Cortex of kidney (tissue), 1 donor: Measurements from ENCODE around the gene ALDH2.
"Not testable (repeated sequence)": the region's sequence is repeated elsewhere in the genome, so short reads cannot be mapped to it uniquely, and the experiment has no call there.

Experiments
- DNase-seq: peaks from one replicate; lab custom pipeline; 2025; lab: John Stamatoyannopoulos, UW

ALDH2 gene

DNA sequence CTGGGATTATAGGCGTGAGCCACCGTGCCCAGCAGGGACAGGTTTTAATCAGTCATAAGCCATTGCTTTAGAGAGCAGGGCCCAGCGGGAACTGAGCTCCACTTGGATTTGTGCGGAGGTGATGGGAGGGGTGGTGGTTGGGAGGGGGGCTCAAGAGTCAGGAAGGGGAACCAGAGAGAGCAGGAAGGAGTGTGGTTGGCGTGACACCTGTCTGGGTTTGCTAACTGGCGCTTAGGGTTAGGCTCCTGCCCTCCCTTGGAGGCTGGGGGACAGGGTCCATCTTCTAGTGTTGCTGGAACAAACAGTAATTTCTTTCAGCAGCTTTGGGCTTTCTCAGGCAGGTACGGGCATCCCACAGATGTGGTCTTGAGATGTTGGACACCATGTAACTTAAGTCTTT lies 7.5 kb upstream of the ALDH2 start:
- DNase-seq, result no peak

GRCh38 chr12:111759991-111760390 lies 6.7 kb upstream of the ALDH2 start:
- no peak for DNase-seq

GRCh38 chr12:111761099-111761498 lies 5.6 kb upstream of the ALDH2 start:
- DNase-seq, result no peak

- DNase-seq, result no peak
Observed at GRCh38 chr12:111761706-111762105, 5.0 kb upstream of the ALDH2 start.

DNA sequence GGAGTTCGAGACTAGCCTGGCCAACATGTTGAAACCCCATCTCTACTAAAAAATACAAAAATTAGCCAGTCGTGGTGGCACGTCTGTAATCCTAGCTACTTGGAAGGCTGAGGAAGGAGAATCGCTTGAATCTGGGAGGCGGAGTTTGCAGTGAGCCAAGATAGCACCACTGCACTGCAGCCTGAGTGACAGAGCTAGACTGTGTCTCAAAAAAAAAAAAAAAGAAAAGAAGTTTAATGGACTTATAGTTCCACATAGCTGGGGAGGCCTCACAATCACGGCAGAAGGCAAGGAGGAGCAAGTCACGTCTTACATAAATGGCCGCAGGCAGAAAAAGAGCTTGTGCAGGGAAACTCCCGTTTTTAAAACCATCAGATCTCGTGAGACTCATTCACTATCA lies 3.2 kb upstream of the ALDH2 start:
- DNase-seq, result not testable (repeated sequence)

- DNase-seq, result no peak
Observed at GRCh38 chr12:111764120-111764821, 2.5 kb upstream of the ALDH2 start.

GRCh38 chr12:111767362-111768158 lies 827 bp downstream of the ALDH2 start:
- DNase-seq, result no peak

- DNase-seq, result no peak
Observed at GRCh38 chr12:111768159-111768895, 1.6 kb downstream of the ALDH2 start.

DNA sequence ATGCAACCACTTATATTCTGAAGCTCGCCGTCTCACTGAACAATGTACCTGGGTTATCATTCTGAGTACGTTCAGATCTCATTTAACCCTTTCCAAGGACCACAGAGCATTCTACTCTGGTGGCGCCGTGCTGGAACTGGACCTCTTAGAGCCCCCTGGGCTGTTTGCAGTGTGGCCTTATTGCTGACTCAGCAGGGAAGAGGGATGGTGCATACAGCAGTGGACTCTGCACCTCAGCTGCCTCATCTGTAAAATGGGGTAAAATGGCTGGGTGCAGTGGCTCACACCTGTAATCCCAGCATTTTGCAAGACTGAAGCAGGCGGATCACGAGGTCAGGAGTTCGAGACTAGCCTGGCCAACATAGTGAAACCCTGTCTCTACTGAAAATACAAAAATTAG lies 2.9 kb downstream of the ALDH2 start:
- DNase-seq, result no peak

DNA sequence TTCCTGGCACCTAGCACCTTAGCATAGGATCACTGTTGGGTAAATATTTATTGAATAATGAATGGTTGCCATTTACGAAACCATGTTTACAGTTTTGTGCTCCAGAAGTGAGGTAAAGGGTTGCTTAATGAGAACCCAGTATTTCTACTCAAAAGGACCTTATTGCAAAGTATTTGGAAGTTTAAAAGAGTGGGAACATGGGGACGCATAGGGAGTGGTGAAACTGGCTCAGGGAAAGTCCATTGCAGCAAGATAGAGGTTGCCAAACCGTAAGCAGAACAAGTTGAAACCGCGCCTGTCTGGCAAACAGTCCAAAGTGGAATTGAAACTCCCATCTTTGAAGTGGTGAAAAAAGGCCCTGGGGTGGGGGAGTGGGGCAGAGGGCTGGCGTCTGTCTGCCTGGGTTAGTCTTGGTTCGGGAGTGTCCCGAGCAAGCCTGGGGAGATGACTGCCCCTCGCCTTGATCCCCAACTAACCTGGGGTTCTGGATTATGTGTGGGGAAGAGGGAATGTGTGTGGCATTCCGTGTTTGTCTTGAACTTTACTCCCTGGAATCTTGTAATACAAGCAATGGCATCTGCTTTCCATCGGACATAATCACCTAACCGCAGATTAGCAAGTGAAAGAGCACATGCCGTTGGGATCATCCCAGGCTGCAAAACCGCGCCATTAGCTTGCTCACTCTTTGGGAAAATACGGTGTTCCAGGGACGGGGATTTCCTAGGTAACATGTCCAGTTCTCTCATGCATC lies 7.2 kb downstream of the ALDH2 start:
- no peak for DNase-seq

GRCh38 chr12:111775205-111776193 lies 8.8 kb downstream of the ALDH2 start:
- no peak for DNase-seq

- no peak for DNase-seq
Observed at GRCh38 chr12:111776836-111777344, 10.2 kb downstream of the ALDH2 start.

GRCh38 chr12:111777345-111778045 lies 10.8 kb downstream of the ALDH2 start:
- no peak for DNase-seq

- DNase-seq, result no peak
Observed at GRCh38 chr12:111780166-111780565, 13.4 kb downstream of the ALDH2 start.

DNA sequence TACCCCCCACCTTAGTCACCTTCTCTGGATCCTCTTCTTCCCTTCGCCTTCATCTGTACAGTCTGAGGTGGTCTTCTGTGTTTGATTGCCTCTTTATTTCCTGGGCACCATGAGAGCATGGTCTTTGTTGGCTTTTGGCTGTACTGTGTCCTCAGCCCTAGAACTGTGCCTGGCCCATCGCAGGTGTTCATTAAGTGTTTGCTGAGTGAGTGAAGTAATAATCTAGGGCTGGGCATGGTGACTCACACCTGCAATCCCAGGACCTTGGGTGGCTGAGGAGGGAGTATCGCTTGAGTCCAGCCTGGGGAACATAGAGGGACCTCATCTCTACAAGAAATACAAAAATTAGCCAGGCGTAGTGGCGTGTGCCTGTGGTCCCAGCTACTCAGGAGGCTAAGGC lies 13.9 kb downstream of the ALDH2 start:
- no peak for DNase-seq

GRCh38 chr12:111781085-111781658 lies 14.4 kb downstream of the ALDH2 start:
- no peak for DNase-seq

DNA sequence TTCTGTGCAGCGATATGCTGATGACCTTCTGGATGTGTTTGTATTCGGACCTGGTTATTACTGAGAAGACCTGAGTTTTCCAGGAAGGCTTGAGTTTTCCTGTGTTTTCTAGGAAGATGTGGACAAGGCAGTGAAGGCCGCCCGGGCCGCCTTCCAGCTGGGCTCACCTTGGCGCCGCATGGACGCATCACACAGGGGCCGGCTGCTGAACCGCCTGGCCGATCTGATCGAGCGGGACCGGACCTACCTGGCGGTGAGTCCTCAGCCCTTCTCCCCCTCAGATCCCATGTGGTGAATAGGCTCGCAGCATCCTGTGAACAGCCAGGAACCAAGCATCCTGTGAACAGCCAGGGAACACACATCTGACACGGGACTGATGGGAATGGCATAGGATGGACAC lies 16.3 kb downstream of the ALDH2 start:
- DNase-seq, result no peak

DNA sequence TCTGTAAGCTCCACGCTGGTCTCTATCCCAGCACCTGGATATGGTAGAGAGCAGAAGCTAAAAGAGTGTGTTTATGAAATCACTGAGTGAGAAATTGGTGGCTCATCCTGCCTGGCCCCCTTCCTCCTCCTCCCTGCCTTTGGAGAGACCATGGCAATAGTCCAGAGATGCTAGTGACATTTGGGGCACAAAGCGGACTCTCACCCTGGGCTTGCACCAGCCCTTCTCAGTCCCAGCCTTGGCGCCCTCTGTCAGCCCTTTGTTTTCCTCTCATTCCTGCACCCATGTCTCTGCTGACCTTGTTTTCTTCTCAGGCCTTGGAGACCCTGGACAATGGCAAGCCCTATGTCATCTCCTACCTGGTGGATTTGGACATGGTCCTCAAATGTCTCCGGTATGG lies 18.2 kb downstream of the ALDH2 start:
- DNase-seq, result no peak

DNA sequence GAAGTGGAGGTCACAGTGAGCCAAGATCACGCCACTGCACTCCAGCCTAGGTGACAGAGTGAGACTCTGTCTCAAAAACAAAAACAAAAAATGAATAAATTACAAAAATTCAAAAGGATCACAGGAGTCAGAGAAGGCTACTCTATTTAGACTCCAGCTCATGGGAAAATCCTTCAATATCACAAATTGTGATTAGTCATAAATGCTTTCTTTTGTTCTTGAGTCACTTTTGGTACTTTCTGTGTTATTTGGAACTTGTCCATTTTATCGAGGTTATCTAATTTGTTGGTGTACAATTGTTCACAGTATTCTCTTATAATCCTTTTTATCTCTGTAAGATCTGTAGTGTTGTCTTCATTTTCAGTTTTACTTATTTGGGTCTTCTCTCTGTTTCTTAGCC lies 18.9 kb downstream of the ALDH2 start:
- DNase-seq, result no peak

GRCh38 chr12:111788178-111788654 lies 21.5 kb downstream of the ALDH2 start:
- no peak for DNase-seq
